ENCODE data around the gene MEX3B. TPM values are rescaled to one million over a fixed set of nuclear protein-coding genes. Genes with fewer than 3 reads are reported as not detected.

The MEX3B gene
- 1.1 and 1.6 TPM in 2 replicates for total RNA-seq (2014; rRNA removed; shearing (Covaris generic))
- polyA plus RNA-seq (2015; cell fraction: cytosol; rRNA removed), result 1.6 and 1.9 TPM in 2 replicates
- polyA plus RNA-seq (2015; cell fraction: nucleus; rRNA removed), result 2.9 and 3.3 TPM in 2 replicates

- DNase-seq (ENCODE audit: low read depth, low spot score), result peak; percentile 94
- in situ Hi-C loops (cut with HindIII; ENCODE audit: low pct_unique_long_range_greater_than_20kb, low sequenced_read_pairs), result no loop called here
Observed at GRCh38 chr15:82045892-82046665, at the start of gene MEX3B. MEX3B (minus strand) TSS chr15:82046018; CDS start chr15:82045705, 313 bp downstream.

GRCh38 chr15:82093774-82094211, 48.0 kb upstream of the MEX3B start:
- peak; percentile 44 for DNase-seq (ENCODE audit: low read depth, low spot score)
- in situ Hi-C loops (cut with HindIII; ENCODE audit: low pct_unique_long_range_greater_than_20kb, low sequenced_read_pairs), result no loop called here

GRCh38 chr15:82093325-82093724, 47.5 kb upstream of the MEX3B start:
- no peak for DNase-seq (ENCODE audit: low read depth, low spot score)
- in situ Hi-C loops (cut with HindIII; ENCODE audit: low pct_unique_long_range_greater_than_20kb, low sequenced_read_pairs), result no loop called here

- in situ Hi-C loops (cut with HindIII; ENCODE audit: low pct_unique_long_range_greater_than_20kb, low sequenced_read_pairs), result no loop called here
- no peak for DNase-seq (ENCODE audit: low read depth, low spot score)
Observed at GRCh38 chr15:82091636-82092140, 45.9 kb upstream of the MEX3B start.

GRCh38 chr15:82086243-82086995, 40.6 kb upstream of the MEX3B start:
- DNase-seq (ENCODE audit: low read depth, low spot score), result no peak
- in situ Hi-C loops (cut with HindIII; ENCODE audit: low pct_unique_long_range_greater_than_20kb, low sequenced_read_pairs), result no loop called here

GRCh38 chr15:82081914-82082762, 36.3 kb upstream of the MEX3B start:
- in situ Hi-C loops (cut with HindIII; ENCODE audit: low pct_unique_long_range_greater_than_20kb, low sequenced_read_pairs), result no loop called here
- peak; percentile 42 for DNase-seq (ENCODE audit: low read depth, low spot score)

GRCh38 chr15:82080774-82081173, 35.0 kb upstream of the MEX3B start:
- in situ Hi-C loops (cut with HindIII; ENCODE audit: low pct_unique_long_range_greater_than_20kb, low sequenced_read_pairs), result no loop called here
- DNase-seq (ENCODE audit: low read depth, low spot score), result no peak

GRCh38 chr15:82079736-82080135, 33.9 kb upstream of the MEX3B start:
- in situ Hi-C loops (cut with HindIII; ENCODE audit: low pct_unique_long_range_greater_than_20kb, low sequenced_read_pairs), result no loop called here
- no peak for DNase-seq (ENCODE audit: low read depth, low spot score)

- in situ Hi-C loops (cut with HindIII; ENCODE audit: low pct_unique_long_range_greater_than_20kb, low sequenced_read_pairs), result no loop called here
Observed at GRCh38 chr15:82074610-82075009, 28.8 kb upstream of the MEX3B start.

GRCh38 chr15:82072926-82073537, 27.2 kb upstream of the MEX3B start:
- in situ Hi-C loops (cut with HindIII; ENCODE audit: low pct_unique_long_range_greater_than_20kb, low sequenced_read_pairs), result no loop called here
- no peak for DNase-seq (ENCODE audit: low read depth, low spot score)

More at GRCh38 chr15:82074610-82075009, 28.8 kb upstream of the MEX3B start:
- no peak for DNase-seq (ENCODE audit: low read depth, low spot score)

GRCh38 chr15:82066455-82066854, 20.6 kb upstream of the MEX3B start:
- no peak for DNase-seq (ENCODE audit: low read depth, low spot score)
- in situ Hi-C loops (cut with HindIII; ENCODE audit: low pct_unique_long_range_greater_than_20kb, low sequenced_read_pairs), result no loop called here

- in situ Hi-C loops (cut with HindIII; ENCODE audit: low pct_unique_long_range_greater_than_20kb, low sequenced_read_pairs), result no loop called here
- DNase-seq (ENCODE audit: low read depth, low spot score), result no peak
Observed at GRCh38 chr15:82064824-82065223, 19.0 kb upstream of the MEX3B start.

GRCh38 chr15:82062479-82063454, 16.9 kb upstream of the MEX3B start:
- in situ Hi-C loops (cut with HindIII; ENCODE audit: low pct_unique_long_range_greater_than_20kb, low sequenced_read_pairs), result no loop called here
- no peak for DNase-seq (ENCODE audit: low read depth, low spot score)

GRCh38 chr15:82060817-82061216, 15.0 kb upstream of the MEX3B start:
- DNase-seq (ENCODE audit: low read depth, low spot score), result no peak
- in situ Hi-C loops (cut with HindIII; ENCODE audit: low pct_unique_long_range_greater_than_20kb, low sequenced_read_pairs), result no loop called here

GRCh38 chr15:82058517-82059204, 12.8 kb upstream of the MEX3B start:
- DNase-seq (ENCODE audit: low read depth, low spot score), result no peak

GRCh38 chr15:82058026-82058425, 12.2 kb upstream of the MEX3B start:
- DNase-seq (ENCODE audit: low read depth, low spot score), result no peak
- in situ Hi-C loops (cut with HindIII; ENCODE audit: low pct_unique_long_range_greater_than_20kb, low sequenced_read_pairs), result no loop called here

More at GRCh38 chr15:82058517-82059204, 12.8 kb upstream of the MEX3B start:
- in situ Hi-C loops (cut with HindIII; ENCODE audit: low pct_unique_long_range_greater_than_20kb, low sequenced_read_pairs), result no loop called here

Measured in SK-MEL-5 (cell line).